CD14-positive monocyte (primary cell): ENCODE data around the gene CNTN1. TPM values are rescaled to one million over a fixed set of nuclear protein-coding genes. Genes with fewer than 3 reads are reported as not detected.

Source experiments
- DNase-seq, 3 donors: peaks; one replicate each; pipeline ENCODE4 v3.0.0-alpha.2; 2011 to 2022
- H2AFZ ChIP-seq: 2 replicates; pipeline ENCODE4 v1.6.0; 2012; ENCODE audit warnings: mild to moderate bottlenecking, low read depth, low read length, inconsistent platforms; ENCODE audit not compliant: insufficient read depth, poor library complexity, severe bottlenecking
- H3K27ac ChIP-seq, 2 donors: 1 replicate in 1 of 2; 2 replicates in 1 of 2; pipeline ENCODE4 v1.5.1; 2012 to 2013; ENCODE audit warnings: low read length in 2 of 2, control low read depth in 1 of 2, inconsistent platforms in 1 of 2, low read depth in 1 of 2, mild to moderate bottlenecking in 1 of 2
- H3K27me3 ChIP-seq, 2 donors: one replicate each; pipeline versions ENCODE4 v1.6.0 to v1.6.1; 2011 to 2013; ENCODE audit warnings: low read length in 2 of 2; ENCODE audit not compliant: control insufficient read depth in 2 of 2, insufficient read depth in 2 of 2
- H3K36me3 ChIP-seq, 2 donors: replicated peaks in 1 of 2; 1 replicate in 1 of 2; 2 replicates in 1 of 2; pipeline versions ENCODE4 v1.5.1 to v1.6.1; 2012 to 2013; ENCODE audit warnings: low read length in 2 of 2, control low read depth in 1 of 2, inconsistent platforms in 1 of 2, mild to moderate bottlenecking in 1 of 2; ENCODE audit not compliant: insufficient read depth in 2 of 2, control insufficient read depth in 1 of 2
- H3K4me1 ChIP-seq, 2 donors: 1 replicate in 1 of 2; 2 replicates in 1 of 2; pipeline versions ENCODE4 v1.5.1 to v1.6.1; 2012 to 2013; ENCODE audit warnings: low read length in 2 of 2, control low read depth in 1 of 2, inconsistent platforms in 1 of 2, mild to moderate bottlenecking in 1 of 2, moderate library complexity in 1 of 2; ENCODE audit not compliant: insufficient read depth in 2 of 2, control insufficient read depth in 1 of 2
- H3K4me2 ChIP-seq: replicated peaks from 2 replicates; pipeline ENCODE3; 2012; ENCODE audit warnings: low read length, moderate library complexity, mild to moderate bottlenecking; ENCODE audit not compliant: poor library complexity, severe bottlenecking; ENCODE audit errors: extremely low read depth
- H3K4me3 ChIP-seq, 3 experiments: fragments of 200-600 bp in 1 of 3; sonication (generic) in 1 of 3; replicated peaks in 1 of 3; 1 replicate in 2 of 3; 2 replicates in 1 of 3; pipeline ENCODE4 v1.5.1; 2011 to 2013; ENCODE audit warnings: low read length in 3 of 3, mild to moderate bottlenecking in 3 of 3, control low read depth in 2 of 3, low read depth in 2 of 3, inconsistent platforms in 1 of 3, moderate library complexity in 1 of 3
- H3K79me2 ChIP-seq: 2 replicates; pipeline ENCODE4 v1.6.0; 2012; ENCODE audit warnings: mild to moderate bottlenecking, control low read depth, inconsistent platforms, low read length, moderate library complexity; ENCODE audit not compliant: insufficient read depth
- H3K9ac ChIP-seq: 2 replicates; pipeline ENCODE4 v1.6.0; 2017; ENCODE audit warnings: low read length, mild to moderate bottlenecking; ENCODE audit not compliant: insufficient read depth, poor library complexity, severe bottlenecking
- H3K9me3 ChIP-seq, 2 donors: replicated peaks in 1 of 2; 1 replicate in 1 of 2; 2 replicates in 1 of 2; pipeline versions ENCODE4 v1.5.1 to v1.6.1; 2012 to 2013; ENCODE audit warnings: low read length in 2 of 2, control low read depth in 1 of 2; ENCODE audit not compliant: control insufficient read depth in 1 of 2, insufficient read depth in 1 of 2
- H4K20me1 ChIP-seq: 2 replicates; pipeline ENCODE4 v1.6.0; 2012; ENCODE audit warnings: mild to moderate bottlenecking, low read length, control low read depth, moderate library complexity; ENCODE audit not compliant: insufficient read depth
- H3K27ac Mint-ChIP-seq, 7 donors: one replicate each; pipeline ENCODE4 v1.8.0; 2020; ENCODE audit warnings: mild to moderate bottlenecking in 7 of 7, mixed read lengths in 7 of 7, moderate library complexity in 6 of 7, inconsistent platforms in 2 of 7
- H3K27me3 Mint-ChIP-seq, 3 donors: one replicate each; pipeline ENCODE4 v1.8.0; 2021 to 2022; ENCODE audit warnings: low read depth in 3 of 3, mild to moderate bottlenecking in 3 of 3, mixed read lengths in 3 of 3, moderate library complexity in 3 of 3, inconsistent platforms in 1 of 3
- H3K36me3 Mint-ChIP-seq, 2 donors: one replicate each; pipeline ENCODE4 v1.8.0; 2020; ENCODE audit warnings: mixed read lengths in 2 of 2, inconsistent platforms in 1 of 2, mild to moderate bottlenecking in 1 of 2
- H3K4me1 Mint-ChIP-seq: one replicate; pipeline ENCODE4 v1.8.0; 2020; ENCODE audit warnings: mild to moderate bottlenecking, mixed read lengths
- H3K4me3 Mint-ChIP-seq, 2 donors: one replicate each; pipeline ENCODE4 v1.8.0; 2020; ENCODE audit warnings: mild to moderate bottlenecking in 2 of 2, mixed read lengths in 2 of 2, moderate library complexity in 1 of 2
- H3K9me3 Mint-ChIP-seq, 7 donors: one replicate each; pipeline ENCODE4 v1.8.0; 2020 to 2022; ENCODE audit warnings: mixed read lengths in 7 of 7, mild to moderate bottlenecking in 6 of 7, moderate library complexity in 6 of 7, inconsistent platforms in 2 of 7
- WGBS: methylation state at CpG from one replicate; pipeline ENCODE4 v1.1.5; 2013; ENCODE audit warnings: missing lambda C conversion rate; ENCODE audit not compliant: insufficient coverage; 5-methylcytosine and 5-hydroxymethylcytosine counted together
- intact Hi-C, 2 donors: fragments of 100-400 bp; cut with micrococcal nuclease; formaldehyde crosslinking; loops; one replicate each; pipeline versions ENCODE4 v1.15.0 to v1.15.1; 2023
- polyA plus RNA-seq, 3 donors: library from polyadenylated mRNA; depleted of rRNA in 1 of 3; unstranded in 2 of 3; stranded (reverse) in 1 of 3; fragments of 300-500 nt in 2 of 3; fragments of >200 nt in 1 of 3; fragmentation: Illumina TruSeq in 2 of 3; gene quantifications; 1 replicate in 2 of 3; 2 replicates in 1 of 3; pipeline ENCODE4 v1.2.3, GENCODE V29; 2012 to 2021
- TF ChIP-seq, protein P1 (sequence below): fragments of 200-600 bp; IDR thresholded peaks from one replicate; pipeline ENCODE4 v1.8.0; 2022; ENCODE audit warnings: antibody characterized with exemption, mild to moderate bottlenecking

The CNTN1 gene
- polyA plus RNA-seq, 3 donors = not detected

DNA sequence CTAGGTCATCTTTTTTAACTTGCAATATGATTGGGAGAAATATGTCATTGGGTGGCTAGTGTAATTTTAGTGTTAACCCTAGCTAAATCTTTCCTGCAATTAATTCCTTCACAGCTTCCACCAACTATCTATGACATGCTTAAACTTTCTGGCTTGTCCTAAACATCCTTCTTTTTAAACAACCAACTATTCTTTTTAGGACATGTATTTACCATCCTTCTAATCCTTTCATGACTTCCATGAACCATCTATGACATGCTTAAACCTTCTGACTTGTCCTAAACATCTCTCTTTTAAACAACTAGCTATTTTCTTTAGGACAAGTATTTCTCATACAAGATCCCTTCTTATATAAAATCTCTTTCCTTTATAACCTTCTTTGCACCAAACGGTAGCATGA lies 316.2 kb downstream of the CNTN1 start:
- H3K4me3 Mint-ChIP-seq = no peak overlapping the region
- WGBS = no CpG with 5 or more reads among the region's 1 CpG

DNA sequence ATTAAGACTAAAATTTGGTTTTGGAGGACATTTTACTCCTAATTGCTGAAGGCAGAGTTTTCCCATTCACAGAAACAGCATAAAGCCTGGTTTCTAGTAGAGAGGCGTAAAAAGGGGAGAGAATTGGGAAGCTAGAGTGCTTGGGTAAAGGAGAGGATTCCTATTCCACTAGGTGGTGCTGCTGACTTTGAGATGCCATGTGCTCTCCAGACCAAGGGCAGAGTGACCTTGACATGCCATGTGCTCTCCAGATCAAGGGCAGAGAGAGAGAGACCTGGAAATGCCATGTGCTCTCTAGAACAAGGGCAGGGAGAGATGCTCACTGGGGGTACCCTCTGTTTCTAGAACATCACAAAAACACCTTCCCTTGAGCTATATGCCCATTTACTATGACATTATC lies 319.7 kb downstream of the CNTN1 start:
- DNase-seq = no peak
- Mint-ChIP-seq H3K4me3 (no peak overlapping the region), H3K27ac (no peak overlapping the region), H3K36me3 (no peaks in the 10 kb centered on the region), H3K27me3 (no peaks in the 10 kb centered on the region), H3K4me1 (no peaks in the 10 kb centered on the region), H3K9me3 (peaks cover 14 to 43% (median 37%) of the 10 kb centered on the region in 7 donors)
- TF ChIP-seq, protein P1, sequence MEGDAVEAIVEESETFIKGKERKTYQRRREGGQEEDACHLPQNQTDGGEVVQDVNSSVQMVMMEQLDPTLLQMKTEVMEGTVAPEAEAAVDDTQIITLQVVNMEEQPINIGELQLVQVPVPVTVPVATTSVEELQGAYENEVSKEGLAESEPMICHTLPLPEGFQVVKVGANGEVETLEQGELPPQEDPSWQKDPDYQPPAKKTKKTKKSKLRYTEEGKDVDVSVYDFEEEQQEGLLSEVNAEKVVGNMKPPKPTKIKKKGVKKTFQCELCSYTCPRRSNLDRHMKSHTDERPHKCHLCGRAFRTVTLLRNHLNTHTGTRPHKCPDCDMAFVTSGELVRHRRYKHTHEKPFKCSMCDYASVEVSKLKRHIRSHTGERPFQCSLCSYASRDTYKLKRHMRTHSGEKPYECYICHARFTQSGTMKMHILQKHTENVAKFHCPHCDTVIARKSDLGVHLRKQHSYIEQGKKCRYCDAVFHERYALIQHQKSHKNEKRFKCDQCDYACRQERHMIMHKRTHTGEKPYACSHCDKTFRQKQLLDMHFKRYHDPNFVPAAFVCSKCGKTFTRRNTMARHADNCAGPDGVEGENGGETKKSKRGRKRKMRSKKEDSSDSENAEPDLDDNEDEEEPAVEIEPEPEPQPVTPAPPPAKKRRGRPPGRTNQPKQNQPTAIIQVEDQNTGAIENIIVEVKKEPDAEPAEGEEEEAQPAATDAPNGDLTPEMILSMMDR = no peak
- H3K4me1 ChIP-seq = no peaks in the 10 kb centered on the region
- WGBS = no CpG with 5 or more reads among the region's 1 CpG
- H4K20me1 ChIP-seq = no peaks in the 10 kb centered on the region
- no peak overlapping the region for H2AFZ ChIP-seq
- no peak overlapping the region for H3K4me2 ChIP-seq
- no peaks in the 10 kb centered on the region for H3K79me2 ChIP-seq
- H3K9me3 ChIP-seq = peaks cover 42 to 54% of the 10 kb centered on the region in 2 donors
- H3K9ac ChIP-seq = no peak overlapping the region
- H3K4me3 ChIP-seq = no peak overlapping the region
- no peak overlapping the region for H3K27ac ChIP-seq
- intact Hi-C loops = no loop called here
- no peaks in the 10 kb centered on the region for H3K36me3 ChIP-seq
- no peaks in the 10 kb centered on the region for H3K27me3 ChIP-seq

More for the DNA sequence above, 316.2 kb downstream of the CNTN1 start:
- H3K27ac Mint-ChIP-seq = no peak overlapping the region
- Histone ChIP-seq H2AFZ (no peak overlapping the region), H3K9ac (no peak overlapping the region), H3K79me2 (no peaks in the 10 kb centered on the region), H3K27ac (no peak overlapping the region), H3K4me1 (no peaks in the 10 kb centered on the region), H3K4me2 (no peak overlapping the region), H3K4me3 (no peak overlapping the region), H3K27me3 (no peaks in the 10 kb centered on the region), H3K36me3 (no peaks in the 10 kb centered on the region), H4K20me1 (no peaks in the 10 kb centered on the region), H3K9me3 (peaks cover 50 to 72% of the 10 kb centered on the region in 2 donors)
- no peaks in the 10 kb centered on the region for H3K4me1 Mint-ChIP-seq
- intact Hi-C loops = no loop called here
- no peaks in the 10 kb centered on the region for H3K36me3 Mint-ChIP-seq
- peaks cover 33 to 57% (median 46%) of the 10 kb centered on the region in 7 donors for H3K9me3 Mint-ChIP-seq
- TF ChIP-seq, protein P1 = no peak
- DNase-seq = no peak
- no peaks in the 10 kb centered on the region for H3K27me3 Mint-ChIP-seq
